ENCODE data around the gene EFHC1.

GRCh38 chr6:52503323-52503747 is 83.2 kb downstream of the EFHC1 start:
- no peak for TF ChIP-seq CTCF (IDR thresholded peaks at IDR 0.05; ENCODE audit: insufficient read depth, low read length, poor library complexity, severe bottlenecking)
- TF ChIP-seq EZH2phosphoT487 (conservative IDR thresholded peaks at IDR 0.05; ENCODE audit: low read length): no peak
